H9 (cell line): ENCODE measurements around the gene ZNF628. TPM values are rescaled to one million over a fixed set of nuclear protein-coding genes. Genes with fewer than 3 reads are reported as not detected.

Source experiments
- DNase-seq: peaks from one replicate; pipeline ENCODE4 v3.0.0-alpha.2; 2017
- H2AFZ ChIP-seq: one replicate; pipeline ENCODE4 v1.6.1; 2013; ENCODE audit warnings: mild to moderate bottlenecking, low read length, control low read depth, moderate library complexity
- H2AK5ac ChIP-seq: 2 replicates; pipeline ENCODE4 v1.6.1; 2013; ENCODE audit warnings: low read length, control low read depth, mixed read lengths; ENCODE audit not compliant: insufficient read length
- H2BK120ac ChIP-seq: one replicate; pipeline ENCODE4 v1.6.1; 2013; ENCODE audit warnings: low read depth, mild to moderate bottlenecking, low read length, control low read depth, inconsistent platforms; ENCODE audit not compliant: poor library complexity, severe bottlenecking
- H2BK12ac ChIP-seq: 2 replicates; pipeline ENCODE4 v1.6.1; 2013; ENCODE audit warnings: low read length, control low read depth, mixed read lengths, low read depth; ENCODE audit not compliant: insufficient read length
- H2BK15ac ChIP-seq: 2 replicates; pipeline ENCODE4 v1.6.1; 2013; ENCODE audit warnings: low read depth, low read length, control low read depth
- H2BK20ac ChIP-seq: one replicate; pipeline ENCODE4 v1.6.1; 2013; ENCODE audit warnings: low read depth, mild to moderate bottlenecking, low read length, control low read depth, inconsistent platforms; ENCODE audit not compliant: poor library complexity, severe bottlenecking
- H2BK5ac ChIP-seq: 2 replicates; pipeline ENCODE4 v1.6.1; 2013; ENCODE audit warnings: low read length, control low read depth, mixed read lengths; ENCODE audit not compliant: insufficient read length
- H3K14ac ChIP-seq: 2 replicates; pipeline ENCODE4 v1.6.1; 2013; ENCODE audit warnings: low read length, control low read depth; ENCODE audit not compliant: insufficient read depth
- H3K18ac ChIP-seq: 2 replicates; pipeline ENCODE4 v1.6.1; 2013; ENCODE audit warnings: low read depth, mild to moderate bottlenecking, mixed read lengths, low read length, control low read depth; ENCODE audit not compliant: insufficient read length
- H3K23ac ChIP-seq: 2 replicates; pipeline ENCODE4 v1.6.1; 2013; ENCODE audit warnings: low read length, control low read depth, mixed read lengths, low read depth; ENCODE audit not compliant: insufficient read length
- H3K23me2 ChIP-seq: 2 replicates; pipeline ENCODE4 v1.6.1; 2013; ENCODE audit warnings: low read depth, mild to moderate bottlenecking, mixed read lengths, low read length, control low read depth; ENCODE audit not compliant: insufficient read length, poor library complexity, severe bottlenecking
- H3K27ac ChIP-seq: 2 replicates; pipeline ENCODE4 v1.5.1; 2013; ENCODE audit warnings: low read length, control low read depth, mixed read lengths, low read depth; ENCODE audit not compliant: insufficient read length
- H3K27me3 ChIP-seq: 2 replicates; pipeline ENCODE4 v1.6.1; 2013; ENCODE audit warnings: low read length, control low read depth, inconsistent platforms; ENCODE audit not compliant: insufficient read depth
- H3K4ac ChIP-seq: 2 replicates; pipeline ENCODE4 v1.6.1; 2013; ENCODE audit warnings: low read depth, mild to moderate bottlenecking, control low read depth, inconsistent platforms, low read length, moderate library complexity
- H3K4me1 ChIP-seq: 2 replicates; pipeline ENCODE4 v1.6.1; 2013; ENCODE audit warnings: low read length, control low read depth, inconsistent platforms; ENCODE audit not compliant: insufficient read depth
- H3K4me2 ChIP-seq: 2 replicates; pipeline ENCODE4 v1.6.1; 2013; ENCODE audit warnings: low read length, control low read depth, mixed read lengths; ENCODE audit not compliant: insufficient read length, insufficient read depth
- H3K56ac ChIP-seq: 2 replicates; pipeline ENCODE4 v1.6.1; 2013; ENCODE audit warnings: low read depth, mild to moderate bottlenecking, mixed read lengths, low read length, control low read depth; ENCODE audit not compliant: insufficient read length
- H3K79me1 ChIP-seq: 2 replicates; pipeline ENCODE4 v1.6.1; 2013; ENCODE audit warnings: low read depth, mild to moderate bottlenecking, moderate library complexity, low read length, control low read depth, inconsistent platforms; ENCODE audit not compliant: insufficient read depth, poor library complexity, severe bottlenecking
- H3K79me2 ChIP-seq: 2 replicates; pipeline ENCODE4 v1.6.1; 2013; ENCODE audit warnings: low read length, control low read depth, inconsistent platforms; ENCODE audit not compliant: insufficient read depth
- H3K9ac ChIP-seq: 2 replicates; pipeline ENCODE4 v1.6.1; 2013; ENCODE audit warnings: low read length, control low read depth, mixed read lengths; ENCODE audit not compliant: insufficient read length; ENCODE audit errors: extremely low read depth
- H3K9me3 ChIP-seq: one replicate; pipeline ENCODE4 v1.6.1; 2013; ENCODE audit warnings: low read depth, low read length, inconsistent platforms; ENCODE audit not compliant: control insufficient read depth
- H3T11ph ChIP-seq: one replicate; pipeline ENCODE4 v1.6.1; 2013; ENCODE audit warnings: mild to moderate bottlenecking, low read length, control low read depth, inconsistent platforms
- H4K20me1 ChIP-seq: one replicate; pipeline ENCODE4 v1.6.1; 2013; ENCODE audit not compliant: control insufficient read depth, insufficient read length, insufficient read depth
- H4K5ac ChIP-seq: 2 replicates; pipeline ENCODE4 v1.6.1; 2013; ENCODE audit warnings: low read depth, mild to moderate bottlenecking, mixed read lengths, low read length, control low read depth; ENCODE audit not compliant: insufficient read length
- H4K8ac ChIP-seq: replicated peaks from 2 replicates; pipeline ENCODE4 v1.6.1; 2013; ENCODE audit warnings: low read length, control low read depth, mixed read lengths, low read depth; ENCODE audit not compliant: insufficient read length
- H4K91ac ChIP-seq: 2 replicates; pipeline ENCODE4 v1.6.1; 2013; ENCODE audit warnings: low read depth, mild to moderate bottlenecking, moderate library complexity, mixed read lengths, low read length, control low read depth; ENCODE audit not compliant: insufficient read length
- H3K27ac Mint-ChIP-seq, 3 experiments: 2 replicates in 2 of 3; 3 replicates in 1 of 3; pipeline ENCODE4 v1.8.0; 2020 to 2021; ENCODE audit warnings: mixed read lengths in 3 of 3, mild to moderate bottlenecking in 1 of 3, moderate library complexity in 1 of 3
- H3K27me3 Mint-ChIP-seq: 2 replicates; pipeline ENCODE4 v1.8.0; 2021; ENCODE audit warnings: low read depth, mild to moderate bottlenecking, moderate library complexity, mixed read lengths
- H3K36me3 Mint-ChIP-seq, 3 experiments: 2 replicates in 2 of 3; 3 replicates in 1 of 3; pipeline ENCODE4 v1.8.0; 2020 to 2021; ENCODE audit warnings: low read depth in 3 of 3, mixed read lengths in 3 of 3; ENCODE audit not compliant: insufficient read depth in 1 of 3
- H3K4me1 Mint-ChIP-seq, 2 experiments: 2 replicates each; pipeline ENCODE4 v1.8.0; 2020; ENCODE audit warnings: mixed read lengths in 2 of 2
- H3K4me3 Mint-ChIP-seq, 2 experiments: 2 replicates in 1 of 2; 3 replicates in 1 of 2; pipeline ENCODE4 v1.8.0; 2020 to 2021; ENCODE audit warnings: mild to moderate bottlenecking in 2 of 2, mixed read lengths in 2 of 2, moderate library complexity in 1 of 2
- H3K9me3 Mint-ChIP-seq, 2 experiments: 2 replicates in 1 of 2; 3 replicates in 1 of 2; pipeline ENCODE4 v1.8.0; 2020; ENCODE audit warnings: mild to moderate bottlenecking in 2 of 2, mixed read lengths in 2 of 2, moderate library complexity in 1 of 2
- CTCF ChIP-seq: fragments of 200-600 bp; sonication (generic); conservative IDR thresholded peaks from 3 replicates; pipeline ENCODE4 v1.8.0; 2021; ENCODE audit warnings: antibody characterized with exemption, mild to moderate bottlenecking
- WGBS: extraction: QIAGEN DNeasy Blood & Tissue Kit; methylation state at CpG from one replicate; pipeline ENCODE4 v1.1.7; 2013; ENCODE audit warnings: missing lambda C conversion rate, low lambda C conversion rate, mixed read lengths; ENCODE audit not compliant: insufficient read length; ENCODE audit errors: extremely low coverage; 5-methylcytosine and 5-hydroxymethylcytosine counted together
- total RNA-seq: library from RNA; stranded (reverse); gene quantifications from 2 replicates; pipeline ENCODE4 v1.2.1, GENCODE V29; 2021

The ZNF628 gene
- total RNA-seq, 1 experiment from 2014 or later: 16.6 TPM

- Histone ChIP-seq H2AK5ac (no peak overlapping the region), H3K23ac (no peak overlapping the region), H2BK120ac (no peak overlapping the region), H4K91ac (no peak overlapping the region), H2BK20ac (no peak overlapping the region), H3K79me2 (no peaks in the 10 kb centered on the region), H3K4me1 (no peaks in the 10 kb centered on the region), H4K20me1 (no peaks in the 10 kb centered on the region), H3K23me2 (peaks cover 3% of the 10 kb centered on the region), H3K79me1 (no peaks in the 10 kb centered on the region), H4K8ac (peak overlapping the region; percentile 30), H3K9me3 (no peaks in the 10 kb centered on the region), H3K4ac (no peak overlapping the region), H3K27ac (no peak overlapping the region), H3K9ac (no peak overlapping the region), H3K4me2 (no peak overlapping the region), H3K56ac (no peak overlapping the region), H2BK5ac (no peak overlapping the region), H2AFZ (no peak overlapping the region), H3T11ph (no peak overlapping the region), H3K18ac (no peak overlapping the region), H4K5ac (peak overlapping the region; percentile 31), H3K27me3 (no peaks in the 10 kb centered on the region; the same call in 1 of the 2 replicates), H2BK15ac (no peak overlapping the region), H3K14ac (no peak overlapping the region), H2BK12ac (no peak overlapping the region)
- Mint-ChIP-seq H3K4me3 (no peak overlapping the region), H3K27me3 (peaks cover 40% of the 10 kb centered on the region), H3K9me3 (peaks cover 6 to 10% of the 10 kb centered on the region in 2 experiments; a peak in 4 of 5 replicates), H3K4me1 (peaks cover 0 to 3% of the 10 kb centered on the region in 2 experiments; a peak in 2 of 4 replicates), H3K27ac (no peak overlapping the region), H3K36me3 (peaks cover 0 to 2% (median 0%) of the 10 kb centered on the region in 3 experiments; a peak in 1 of 7 replicates)
- no peak for TF ChIP-seq CTCF
- DNase-seq: no peak
- 100% methylated on average over 2 of the region's 4 CpGs for WGBS
Observed at GRCh38 chr19:55434356-55434919, 42.0 kb upstream of the ZNF628 start.
